ENCODE measurements around the gene SELENOM. TPM values are rescaled to one million over a fixed set of nuclear protein-coding genes. Genes with fewer than 3 reads are reported as not detected.

Gene SELENOM
- total and polyA plus RNA-seq, 2 donors (not counting 1 experiment from before 2014, with no cell fraction given): 23.6 to 43.3 TPM

GRCh38 chr22:31128156-31128555 lies 20.8 kb upstream of the SELENOM start:
- Mint-ChIP-seq H3K9me3 (ENCODE audit: insufficient read depth) (no peaks in the 10 kb centered on the region), H3K27ac (no peak overlapping the region), H3K27me3 (no peaks in the 10 kb centered on the region), H3K4me1 (peaks cover 6% of the 10 kb centered on the region), H3K4me3 (no peak overlapping the region)
- Histone ChIP-seq H3K36me3 (replicated peaks in 1 of 2; ENCODE audit: control extremely low read depth in 1 of 2, control insufficient read depth in 1 of 2, extremely low read depth in 1 of 2, insufficient read depth in 2 of 2, low read length in 1 of 2) (no peaks in the 10 kb centered on the region), H3K27ac (ENCODE audit: low read length in 2 of 2) (no peak overlapping the region), H3K9me3 (ENCODE audit: control extremely low read depth in 1 of 3, control insufficient read depth in 2 of 3, insufficient read depth in 1 of 3, low read length in 2 of 3) (peaks cover 0 to 9% (median 0%) of the 10 kb centered on the region in 3 donors), H2AFZ (ENCODE audit: insufficient read depth, low read depth, low read length, poor library complexity, severe bottlenecking) (no peak overlapping the region), H3K9ac (ENCODE audit: low read length) (no peak overlapping the region), H3K27me3 (replicated peaks in 1 of 4; ENCODE audit: control extremely low read depth in 1 of 4, control insufficient read depth in 3 of 4, insufficient read depth in 4 of 4, low read length in 3 of 4) (peaks cover 0 to 14% (median 0%) of the 10 kb centered on the region in 4 experiments), H3K4me1 (ENCODE audit: control insufficient read depth in 2 of 2, insufficient read depth in 2 of 2, low read length in 2 of 2) (peaks cover 5 to 12% of the 10 kb centered on the region in 2 donors), H3K79me2 (ENCODE audit: control insufficient read depth, insufficient read depth, low read length) (no peaks in the 10 kb centered on the region), H3K4me3 (ENCODE audit: control extremely low read depth in 1 of 5, extremely low read depth in 1 of 5, insufficient read depth in 1 of 5, low read depth in 2 of 5, low read length in 4 of 5) (no peak overlapping the region), H3K4me2 (replicated peaks; ENCODE audit: low read depth, low read length, poor library complexity, severe bottlenecking) (no peak overlapping the region), H4K20me1 (ENCODE audit: control insufficient read depth, insufficient read depth, low read length, poor library complexity, severe bottlenecking) (no peaks in the 10 kb centered on the region)
- ChIA-PET POLR2A (no interaction called here), CTCF (no interaction called here)
- WGBS (ENCODE audit: insufficient coverage): 88% methylated on average over 7 of the region's 7 CpGs
- intact Hi-C loops (cut with micrococcal nuclease): no loop called here
- no peak for DNase-seq
- TF ChIP-seq CTCF (IDR thresholded peaks at IDR 0.05): no peak
- no peak for TF ChIP-seq EZH2 (IDR thresholded peaks at IDR 0.05; ENCODE audit: borderline replicate concordance, insufficient read depth, low read depth, low read length, poor library complexity, severe bottlenecking)
- no peak for ATAC-seq (ENCODE audit: low read depth)

GRCh38 chr22:31127181-31127772 lies 19.9 kb upstream of the SELENOM start:
- no peak overlapping the region for H3K4me3 ChIP-seq (ENCODE audit: control extremely low read depth in 1 of 5, extremely low read depth in 1 of 5, insufficient read depth in 1 of 5, low read depth in 2 of 5, low read length in 4 of 5)
- peaks cover 0 to 14% (median 0%) of the 10 kb centered on the region in 4 experiments for H3K27me3 ChIP-seq (replicated peaks in 1 of 4; ENCODE audit: control extremely low read depth in 1 of 4, control insufficient read depth in 3 of 4, insufficient read depth in 4 of 4, low read length in 3 of 4)
- POLR2A ChIA-PET: no interaction called here
- ATAC-seq (ENCODE audit: low read depth) (no peak), DNase-seq (no peak)
- Mint-ChIP-seq H3K27ac (no peak overlapping the region), H3K4me1 (peaks cover 6% of the 10 kb centered on the region), H3K4me3 (no peak overlapping the region), H3K27me3 (no peaks in the 10 kb centered on the region), H3K9me3 (ENCODE audit: insufficient read depth) (no peaks in the 10 kb centered on the region)
- intact Hi-C loops (cut with micrococcal nuclease): no loop called here
- H3K36me3 ChIP-seq (replicated peaks in 1 of 2; ENCODE audit: control extremely low read depth in 1 of 2, control insufficient read depth in 1 of 2, extremely low read depth in 1 of 2, insufficient read depth in 2 of 2, low read length in 1 of 2): no peaks in the 10 kb centered on the region
- H3K9me3 ChIP-seq (ENCODE audit: control extremely low read depth in 1 of 3, control insufficient read depth in 2 of 3, insufficient read depth in 1 of 3, low read length in 2 of 3): peaks cover 0 to 9% (median 0%) of the 10 kb centered on the region in 3 donors
- no peak for TF ChIP-seq CTCF (IDR thresholded peaks at IDR 0.05)
- no peak for TF ChIP-seq EZH2 (IDR thresholded peaks at IDR 0.05; ENCODE audit: borderline replicate concordance, insufficient read depth, low read depth, low read length, poor library complexity, severe bottlenecking)
- no peak overlapping the region for H3K27ac ChIP-seq (ENCODE audit: low read length in 2 of 2)
- CTCF ChIA-PET: no interaction called here
- H3K9ac ChIP-seq (ENCODE audit: low read length): no peak overlapping the region
- H3K79me2 ChIP-seq (ENCODE audit: control insufficient read depth, insufficient read depth, low read length): no peaks in the 10 kb centered on the region
- H4K20me1 ChIP-seq (ENCODE audit: control insufficient read depth, insufficient read depth, low read length, poor library complexity, severe bottlenecking): no peaks in the 10 kb centered on the region
- peaks cover 5 to 12% of the 10 kb centered on the region in 2 donors for H3K4me1 ChIP-seq (ENCODE audit: control insufficient read depth in 2 of 2, insufficient read depth in 2 of 2, low read length in 2 of 2)
- peak overlapping the region; percentile 43 for H3K4me2 ChIP-seq (replicated peaks; ENCODE audit: low read depth, low read length, poor library complexity, severe bottlenecking)
- WGBS (ENCODE audit: insufficient coverage): 40% methylated on average over 18 of the region's 19 CpGs
- peak overlapping the region; percentile 22 for H2AFZ ChIP-seq (ENCODE audit: insufficient read depth, low read depth, low read length, poor library complexity, severe bottlenecking)
